Kidney epithelial cell (primary cell): ENCODE measurements around the gene GMCL2. TPM values are rescaled to one million over a fixed set of nuclear protein-coding genes. Genes with fewer than 3 reads are reported as not detected.
A peak's percentile ranks its signal among the peaks of the same experiment; 100 is the strongest.
"Not testable (repeated sequence)": the region's sequence is repeated elsewhere in the genome, so short reads cannot be mapped to it uniquely, and the experiment has no call there.

Source experiments
- DNase-seq: peaks from one replicate; pipeline ENCODE4 v3.0.0-alpha.2; 2010; ENCODE audit warnings: low read depth
- H3K27me3 ChIP-seq: 2 replicates; pipeline ENCODE4 v1.6.0; 2011; ENCODE audit warnings: low read length; ENCODE audit not compliant: control insufficient read depth, insufficient read depth
- H3K36me3 ChIP-seq: 2 replicates; pipeline ENCODE4 v1.5.1; 2011; ENCODE audit warnings: low read length; ENCODE audit not compliant: control insufficient read depth, insufficient read depth
- H3K4me3 ChIP-seq: 2 replicates; pipeline ENCODE4 v1.5.1; 2011; ENCODE audit warnings: low read depth, mild to moderate bottlenecking, control low read depth, low read length
- total RNA-seq: library from RNA; depleted of rRNA; stranded (reverse); fragments of >200 nt; gene quantifications from 2 replicates; pipeline ENCODE4 v1.2.3, GENCODE V29; 2015
- TF ChIP-seq, protein P1 (sequence below): IDR thresholded peaks from 2 replicates; pipeline ENCODE4 v1.5.1; 2011; ENCODE audit warnings: mild to moderate bottlenecking, moderate library complexity, low read length, control low read depth, inconsistent platforms; ENCODE audit not compliant: insufficient read depth, poor library complexity, severe bottlenecking

Gene GMCL2
- total RNA-seq, 1 donor from 2014 or later, result not detected

DNA sequence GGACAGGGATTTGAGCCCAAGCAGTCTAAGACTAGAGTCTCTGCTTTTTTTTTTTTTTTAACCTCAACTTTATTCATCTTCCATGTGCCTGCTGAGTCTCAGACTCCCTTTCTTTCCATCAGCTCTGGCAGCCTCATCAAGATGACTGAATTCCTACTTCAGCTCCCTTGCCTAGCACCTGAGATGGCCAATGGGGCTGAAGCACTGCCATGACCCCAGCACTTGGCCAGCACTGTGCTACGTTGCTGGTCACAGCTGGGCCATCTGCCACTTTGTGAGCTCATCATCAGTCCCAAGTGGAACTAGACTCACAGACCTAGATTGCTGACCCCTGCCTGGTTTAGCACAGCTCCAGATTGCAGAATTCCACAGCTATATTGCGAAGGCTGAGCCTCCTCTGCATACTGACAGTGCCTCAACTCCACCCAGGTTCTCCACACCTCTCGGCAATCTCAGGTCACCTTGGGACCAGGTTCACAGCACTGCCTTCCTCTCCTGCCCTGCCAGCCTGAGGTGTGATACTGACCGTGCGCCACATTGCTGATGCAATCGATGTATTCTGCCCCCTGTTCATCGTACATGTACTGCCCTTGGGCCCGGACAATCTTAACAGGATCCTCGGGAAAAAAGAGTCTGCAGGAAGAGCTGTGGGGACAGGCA is 43.8 kb upstream of the GMCL2 start:
- DNase-seq, result no peak
- no peaks in the 10 kb centered on the region for H3K27me3 ChIP-seq
- H3K36me3 ChIP-seq, result peaks cover 4% of the 10 kb centered on the region
- H3K4me3 ChIP-seq, result peak overlapping the region; percentile 73
- TF ChIP-seq, protein P1, sequence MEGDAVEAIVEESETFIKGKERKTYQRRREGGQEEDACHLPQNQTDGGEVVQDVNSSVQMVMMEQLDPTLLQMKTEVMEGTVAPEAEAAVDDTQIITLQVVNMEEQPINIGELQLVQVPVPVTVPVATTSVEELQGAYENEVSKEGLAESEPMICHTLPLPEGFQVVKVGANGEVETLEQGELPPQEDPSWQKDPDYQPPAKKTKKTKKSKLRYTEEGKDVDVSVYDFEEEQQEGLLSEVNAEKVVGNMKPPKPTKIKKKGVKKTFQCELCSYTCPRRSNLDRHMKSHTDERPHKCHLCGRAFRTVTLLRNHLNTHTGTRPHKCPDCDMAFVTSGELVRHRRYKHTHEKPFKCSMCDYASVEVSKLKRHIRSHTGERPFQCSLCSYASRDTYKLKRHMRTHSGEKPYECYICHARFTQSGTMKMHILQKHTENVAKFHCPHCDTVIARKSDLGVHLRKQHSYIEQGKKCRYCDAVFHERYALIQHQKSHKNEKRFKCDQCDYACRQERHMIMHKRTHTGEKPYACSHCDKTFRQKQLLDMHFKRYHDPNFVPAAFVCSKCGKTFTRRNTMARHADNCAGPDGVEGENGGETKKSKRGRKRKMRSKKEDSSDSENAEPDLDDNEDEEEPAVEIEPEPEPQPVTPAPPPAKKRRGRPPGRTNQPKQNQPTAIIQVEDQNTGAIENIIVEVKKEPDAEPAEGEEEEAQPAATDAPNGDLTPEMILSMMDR, result no peak

DNA sequence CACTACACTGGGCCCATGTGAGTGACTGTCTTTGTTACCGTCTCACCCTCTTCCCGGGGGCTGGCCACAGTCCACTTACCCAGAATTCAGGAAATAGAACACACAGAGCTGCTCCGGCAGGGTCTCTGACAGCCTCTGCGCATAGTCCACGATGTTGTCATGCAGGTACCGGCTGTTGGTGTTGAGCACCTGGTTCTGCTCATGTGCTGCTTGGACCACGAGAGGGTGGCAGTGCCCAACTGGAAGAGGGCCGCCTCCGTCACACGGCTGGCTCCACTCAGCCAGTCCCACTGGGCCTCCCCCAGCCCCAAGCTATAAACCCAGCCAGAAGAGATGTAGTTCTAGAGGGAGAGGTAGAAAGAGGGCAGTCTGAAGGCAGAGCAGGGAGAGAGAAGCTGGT is 42.7 kb upstream of the GMCL2 start:
- DNase-seq, result no peak
- Histone ChIP-seq H3K36me3 (peaks cover 4% of the 10 kb centered on the region), H3K4me3 (no peak overlapping the region), H3K27me3 (no peaks in the 10 kb centered on the region)
- TF ChIP-seq, protein P1, result no peak

DNA sequence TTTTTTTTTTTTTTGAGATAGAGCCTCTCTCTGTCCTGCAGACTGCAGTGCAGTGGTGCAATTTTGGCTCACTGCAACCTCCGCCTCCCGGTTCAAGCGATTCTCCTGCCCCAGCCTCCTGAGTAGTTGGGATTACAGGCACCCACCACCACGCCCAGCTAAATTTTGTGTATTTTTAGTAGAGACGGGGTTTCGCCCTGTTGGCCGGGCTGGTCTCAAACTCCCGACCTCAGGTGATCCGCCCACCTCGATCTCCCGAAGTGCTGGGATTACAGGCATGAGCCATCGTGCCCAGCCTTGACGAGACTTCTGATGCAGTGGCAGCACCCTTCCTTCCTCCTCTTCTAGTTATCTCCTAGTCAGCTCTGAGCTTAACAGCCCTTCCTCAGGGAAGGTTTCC is 41.9 kb upstream of the GMCL2 start:
- DNase-seq, H3K36me3 ChIP-seq, H3K27me3 ChIP-seq: not testable (repeated sequence)

DNA sequence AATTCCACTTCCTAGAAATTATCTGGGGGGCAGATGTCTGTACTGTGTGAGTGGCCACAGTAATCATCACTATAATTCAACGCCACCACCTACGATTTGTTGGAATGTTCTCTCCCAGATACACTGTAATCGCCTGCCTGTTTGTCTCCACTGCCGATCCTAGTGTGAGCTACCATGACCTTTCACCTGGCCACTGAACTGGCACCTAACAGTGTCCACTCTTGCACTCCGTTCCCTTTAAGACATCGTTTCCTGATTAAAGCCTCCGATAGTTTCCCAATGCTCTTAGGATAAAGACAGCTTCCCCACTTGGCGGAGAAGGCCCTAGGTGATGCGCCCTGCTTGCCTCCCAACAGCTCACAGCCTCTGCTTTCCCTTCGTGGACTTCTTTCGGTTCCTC is 41.4 kb upstream of the GMCL2 start:
- H3K4me3 ChIP-seq, result no peak overlapping the region
- peaks cover 4% of the 10 kb centered on the region for H3K36me3 ChIP-seq
- H3K27me3 ChIP-seq, result no peaks in the 10 kb centered on the region
- DNase-seq, result no peak
- TF ChIP-seq, protein P1, result no peak

More for the DNA sequence above, 41.9 kb upstream of the GMCL2 start:
- H3K4me3 ChIP-seq, result not testable (repeated sequence)

DNA sequence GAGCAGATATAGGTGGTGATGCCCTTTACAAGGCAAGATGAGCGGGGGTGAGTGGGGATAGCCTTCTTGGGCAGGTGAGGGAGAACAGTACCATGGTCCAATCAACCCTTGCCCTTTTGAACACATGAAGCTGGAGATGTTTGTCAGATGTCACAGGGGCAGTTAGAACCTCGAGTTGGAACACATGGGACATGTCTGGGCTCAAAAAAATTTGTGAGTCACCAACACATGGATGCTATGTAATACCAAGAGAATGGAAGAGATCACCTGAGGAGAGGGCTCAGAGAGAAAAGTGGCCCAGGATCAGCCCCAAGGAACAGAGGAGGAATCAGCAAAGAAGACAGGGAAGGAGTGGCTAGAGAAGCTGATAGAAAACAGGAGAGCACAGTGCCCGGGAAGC is 40.8 kb upstream of the GMCL2 start:
- TF ChIP-seq, protein P1, result no peak
- DNase-seq, result no peak
- Histone ChIP-seq H3K36me3 (peaks cover 4% of the 10 kb centered on the region), H3K27me3 (no peaks in the 10 kb centered on the region), H3K4me3 (no peak overlapping the region)

DNA sequence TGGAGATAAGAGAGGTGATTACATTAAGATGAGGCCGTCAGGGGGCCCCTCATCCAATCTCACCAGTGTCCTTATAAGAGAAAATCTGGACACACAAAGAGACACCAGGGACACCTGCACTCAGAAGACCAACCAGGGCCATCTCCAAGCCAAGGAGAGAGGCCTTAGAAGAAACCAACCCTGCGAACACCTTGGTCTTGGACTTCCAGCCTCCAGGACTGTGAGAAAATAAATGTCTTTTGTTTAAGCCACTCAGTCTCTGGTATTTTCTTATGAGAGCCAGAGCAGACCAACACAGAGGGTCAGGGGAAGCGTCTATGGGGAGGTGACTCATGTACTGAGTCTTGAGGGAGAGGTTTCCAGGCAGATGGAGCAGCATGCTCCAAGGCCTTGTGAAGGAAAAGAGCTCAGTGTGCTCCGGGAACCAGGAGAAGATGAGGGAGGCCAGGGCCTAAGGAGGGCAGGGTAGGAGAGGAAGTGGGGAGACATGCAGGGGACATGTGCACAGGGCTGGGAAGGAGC is 40.0 kb upstream of the GMCL2 start:
- peaks cover 4% of the 10 kb centered on the region for H3K36me3 ChIP-seq
- TF ChIP-seq, protein P1, result no peak
- no peak for DNase-seq
- H3K4me3 ChIP-seq, result no peak overlapping the region
- no peaks in the 10 kb centered on the region for H3K27me3 ChIP-seq
